Karpas-422 (cell line): ENCODE results near the gene C19orf38. TPM values are rescaled to one million over a fixed set of nuclear protein-coding genes. Genes with fewer than 3 reads are reported as not detected.
"Not testable (repeated sequence)": the region's sequence is repeated elsewhere in the genome, so short reads cannot be mapped to it uniquely, and the experiment has no call there.

Experiments
- DNase-seq: peaks from one replicate; pipeline ENCODE4 v3.0.0-alpha.2; 2015
- H2AFZ ChIP-seq: fragments of 200-600 bp; sonication (generic); 2 replicates; pipeline ENCODE4 v1.6.1; 2014; ENCODE audit warnings: antibody characterized with exemption, low read length, mixed read lengths
- H3K27ac ChIP-seq: fragments of 200-600 bp; sonication (generic); 2 replicates; pipeline ENCODE4 v1.5.1; 2014; ENCODE audit warnings: mild to moderate bottlenecking, low read length, moderate library complexity
- H3K27me3 ChIP-seq: fragments of 200-600 bp; sonication (generic); 2 replicates; pipeline ENCODE4 v1.6.1; 2014; ENCODE audit warnings: low read length, mixed read lengths
- H3K36me3 ChIP-seq: fragments of 200-600 bp; sonication (generic); 2 replicates; pipeline ENCODE4 v1.6.1; 2014; ENCODE audit warnings: low read length, mixed read lengths; ENCODE audit not compliant: insufficient read depth
- H3K4me1 ChIP-seq: fragments of 200-600 bp; sonication (generic); 2 replicates; pipeline ENCODE4 v1.6.1; 2014; ENCODE audit warnings: mild to moderate bottlenecking, low read length, mixed read lengths
- H3K4me2 ChIP-seq: fragments of 200-600 bp; sonication (generic); 2 replicates; pipeline ENCODE4 v1.6.1; 2014; ENCODE audit warnings: low read length, low read depth, mild to moderate bottlenecking; ENCODE audit not compliant: poor library complexity, severe bottlenecking
- H3K4me3 ChIP-seq: fragments of 200-600 bp; sonication (generic); 2 replicates; pipeline ENCODE4 v1.5.1; 2014; ENCODE audit warnings: mild to moderate bottlenecking, antibody characterized with exemption, low read length, mixed read lengths
- H3K79me2 ChIP-seq: fragments of 200-600 bp; sonication (generic); 2 replicates; pipeline ENCODE4 v1.6.1; 2014; ENCODE audit warnings: mild to moderate bottlenecking, low read length, mixed read lengths
- H3K9ac ChIP-seq: fragments of 200-600 bp; sonication (generic); 2 replicates; pipeline ENCODE4 v1.6.0; 2014; ENCODE audit warnings: low read length
- H3K9me2 ChIP-seq: fragments of 200-600 bp; sonication (generic), shearing (Covaris generic); replicated peaks from 2 replicates; pipeline ENCODE4 v1.6.0; 2014; ENCODE audit warnings: mild to moderate bottlenecking, low read length, moderate library complexity; ENCODE audit not compliant: insufficient read depth
- H3K9me3 ChIP-seq: fragments of 300-700, 200-600 bp; sonication (generic); 2 replicates; pipeline ENCODE4 v1.6.1; 2014; ENCODE audit warnings: low read length, mixed read lengths
- H4K20me1 ChIP-seq: fragments of 200-600 bp; sonication (generic); 2 replicates; pipeline ENCODE4 v1.6.1; 2014; ENCODE audit warnings: mild to moderate bottlenecking, antibody characterized with exemption, low read length, low read depth; ENCODE audit not compliant: insufficient read depth
- total RNA-seq: library from RNA; depleted of rRNA; stranded (reverse); fragments of >200 nt; shearing (Covaris generic); gene quantifications from 2 replicates; pipeline ENCODE4 v1.2.3, GENCODE V29; 2014; ENCODE audit warnings: low replicate concordance

Gene C19orf38
- total RNA-seq, 1 experiment from 2014 or later = 6.1 TPM

- Histone ChIP-seq H3K4me2 (no peak overlapping the region), H3K9me2 (no peaks in the 10 kb centered on the region), H3K4me3 (no peak overlapping the region), H3K79me2 (no peaks in the 10 kb centered on the region), H3K9ac (no peak overlapping the region), H3K36me3 (no peaks in the 10 kb centered on the region), H3K4me1 (peaks cover 21% of the 10 kb centered on the region), H4K20me1 (no peaks in the 10 kb centered on the region), H2AFZ (no peak overlapping the region), H3K9me3 (no peaks in the 10 kb centered on the region), H3K27ac (no peak overlapping the region), H3K27me3 (no peaks in the 10 kb centered on the region)
- peak; percentile 83 for DNase-seq
Measured at GRCh38 chr19:10861103-10861651, 13.0 kb downstream of the C19orf38 start.

- DNase-seq = no peak
- Histone ChIP-seq H3K9ac (no peak overlapping the region), H3K27me3 (no peaks in the 10 kb centered on the region)
Measured at GRCh38 chr19:10862561-10863106, 14.4 kb downstream of the C19orf38 start.

GRCh38 chr19:10863107-10863717 lies 15.0 kb downstream of the C19orf38 start:
- Histone ChIP-seq H2AFZ (peak overlapping the region; percentile 66; the same call in 1 of the 2 replicates), H3K9me2 (no peaks in the 10 kb centered on the region), H4K20me1 (no peaks in the 10 kb centered on the region), H3K79me2 (no peaks in the 10 kb centered on the region), H3K27me3 (no peaks in the 10 kb centered on the region), H3K9me3 (no peaks in the 10 kb centered on the region), H3K9ac (no peak overlapping the region), H3K4me1 (peaks cover 34% of the 10 kb centered on the region), H3K36me3 (no peaks in the 10 kb centered on the region), H3K4me2 (no peak overlapping the region), H3K4me3 (no peak overlapping the region), H3K27ac (no peak overlapping the region)
- DNase-seq = no peak

More at GRCh38 chr19:10862561-10863106, 14.4 kb downstream of the C19orf38 start:
- Histone ChIP-seq H3K27ac (no peak overlapping the region), H3K36me3 (no peaks in the 10 kb centered on the region), H3K4me2 (no peak overlapping the region), H4K20me1 (no peaks in the 10 kb centered on the region), H3K9me2 (no peaks in the 10 kb centered on the region), H3K4me1 (peaks cover 28% of the 10 kb centered on the region), H2AFZ (0 out of 2 replicates have a peak overlapping the region, but pooled peaks have one; percentile 66), H3K79me2 (no peaks in the 10 kb centered on the region), H3K4me3 (no peak overlapping the region), H3K9me3 (no peaks in the 10 kb centered on the region)

- no peak overlapping the region for H3K27ac ChIP-seq
- H3K9me3 ChIP-seq = no peaks in the 10 kb centered on the region
- H4K20me1 ChIP-seq = no peaks in the 10 kb centered on the region
- no peaks in the 10 kb centered on the region for H3K79me2 ChIP-seq
- no peaks in the 10 kb centered on the region for H3K9me2 ChIP-seq
- peak overlapping the region; percentile 67; the same call in 1 of the 2 replicates for H2AFZ ChIP-seq
- peak; percentile 94 for DNase-seq
- no peak overlapping the region for H3K4me3 ChIP-seq
- peaks cover 44% of the 10 kb centered on the region for H3K4me1 ChIP-seq
- peak overlapping the region; percentile 49 for H3K9ac ChIP-seq
- no peaks in the 10 kb centered on the region for H3K36me3 ChIP-seq
- no peaks in the 10 kb centered on the region for H3K27me3 ChIP-seq
- peak overlapping the region; percentile 41 for H3K4me2 ChIP-seq
Measured at GRCh38 chr19:10864538-10864899, 16.3 kb downstream of the C19orf38 start.

- no peak for DNase-seq
- H3K9ac ChIP-seq = no peak overlapping the region
- H4K20me1 ChIP-seq = no peaks in the 10 kb centered on the region
- no peak overlapping the region for H3K4me3 ChIP-seq
- no peaks in the 10 kb centered on the region for H3K9me2 ChIP-seq
- H3K79me2 ChIP-seq = no peaks in the 10 kb centered on the region
- no peaks in the 10 kb centered on the region for H3K27me3 ChIP-seq
- no peaks in the 10 kb centered on the region for H3K9me3 ChIP-seq
- no peak overlapping the region for H3K4me2 ChIP-seq
- H2AFZ ChIP-seq = no peak overlapping the region
- no peak overlapping the region for H3K27ac ChIP-seq
- H3K36me3 ChIP-seq = no peaks in the 10 kb centered on the region
- H3K4me1 ChIP-seq = peaks cover 54% of the 10 kb centered on the region
Measured at GRCh38 chr19:10866495-10866894, 18.3 kb downstream of the C19orf38 start.

- no peaks in the 10 kb centered on the region for H3K27me3 ChIP-seq
- no peaks in the 10 kb centered on the region for H4K20me1 ChIP-seq
- H3K4me2 ChIP-seq = peak overlapping the region; percentile 19
- no peak overlapping the region; the same call in 1 of the 2 replicates for H3K4me3 ChIP-seq
- no peak overlapping the region for H2AFZ ChIP-seq
- H3K9ac ChIP-seq = peak overlapping the region; percentile 76
- no peak for DNase-seq
- H3K9me3 ChIP-seq = no peaks in the 10 kb centered on the region
- 0 out of 2 replicates have a peak, but pooled peaks cover 2% of the 10 kb centered on the region for H3K36me3 ChIP-seq
- no peaks in the 10 kb centered on the region for H3K9me2 ChIP-seq
- H3K27ac ChIP-seq = peak overlapping the region; percentile 94
- peaks cover 22% of the 10 kb centered on the region for H3K79me2 ChIP-seq
- H3K4me1 ChIP-seq = peaks cover 57% of the 10 kb centered on the region
Measured at GRCh38 chr19:10868872-10869547, 20.8 kb downstream of the C19orf38 start.

- not testable (repeated sequence) for DNase-seq, H3K9ac ChIP-seq, H3K27me3 ChIP-seq, H4K20me1 ChIP-seq, H2AFZ ChIP-seq, H3K4me2 ChIP-seq, H3K36me3 ChIP-seq, H3K9me2 ChIP-seq, H3K9me3 ChIP-seq
- Histone ChIP-seq H3K27ac (peak overlapping the region; percentile 94), H3K4me1 (peaks cover 56% of the 10 kb centered on the region), H3K4me3 (peak overlapping the region; percentile 72; the same call in 1 of the 2 replicates), H3K79me2 (peaks cover 31% of the 10 kb centered on the region)
Measured at GRCh38 chr19:10869872-10870311, 21.7 kb downstream of the C19orf38 start.

GRCh38 chr19:10870501-10870954 lies 22.3 kb downstream of the C19orf38 start:
- no peak overlapping the region for H2AFZ ChIP-seq
- H3K79me2 ChIP-seq = peaks cover 37% of the 10 kb centered on the region
- H4K20me1 ChIP-seq = no peaks in the 10 kb centered on the region
- H3K9me2 ChIP-seq = no peaks in the 10 kb centered on the region
- peak overlapping the region; percentile 72 for H3K4me3 ChIP-seq
- 0 out of 2 replicates have a peak, but pooled peaks cover 3% of the 10 kb centered on the region for H3K36me3 ChIP-seq
- H3K27me3 ChIP-seq = no peaks in the 10 kb centered on the region
- DNase-seq = no peak
- H3K4me2 ChIP-seq = peak overlapping the region; percentile 90
- H3K9me3 ChIP-seq = no peaks in the 10 kb centered on the region
- peak overlapping the region; percentile 82 for H3K27ac ChIP-seq
- H3K9ac ChIP-seq = peak overlapping the region; percentile 76
- peaks cover 59% of the 10 kb centered on the region for H3K4me1 ChIP-seq
